Breast epithelium (tissue), 4 donors: Measurements from ENCODE around the gene ARHGEF3. TPM values are rescaled to one million over a fixed set of nuclear protein-coding genes. Genes with fewer than 3 reads are reported as not detected.

Source experiments
- DNase-seq, 2 donors: peaks; one replicate each; pipeline ENCODE4 v3.0.0-alpha.2; 2019; ENCODE audit warnings: low spot score in 2 of 2
- H3K27ac ChIP-seq, 2 donors: fragments of 200-600 bp; sonication (generic) in 1 of 2; one replicate each; pipeline ENCODE4 v1.5.1; 2016 to 2019; ENCODE audit warnings: mild to moderate bottlenecking in 1 of 2
- H3K27me3 ChIP-seq, 2 donors: fragments of 200-600 bp; sonication (generic) in 1 of 2; one replicate each; pipeline versions ENCODE4 v1.5.1 to v1.6.0; 2017 to 2019; ENCODE audit warnings: control low read depth in 1 of 2, mild to moderate bottlenecking in 1 of 2
- H3K36me3 ChIP-seq: fragments of 200-600 bp; one replicate; pipeline ENCODE4 v1.5.1; 2019
- H3K4me1 ChIP-seq, 2 donors: fragments of 200-600 bp; sonication (generic); one replicate each; pipeline ENCODE4 v1.5.1; 2016 to 2019; ENCODE audit warnings: control low read depth in 1 of 2
- H3K4me3 ChIP-seq, 3 donors: fragments of 200-600 bp; sonication (generic); 1 replicate in 2 of 3; 2 replicates in 1 of 3; pipeline ENCODE4 v1.5.1; 2016 to 2019; ENCODE audit warnings: mild to moderate bottlenecking in 3 of 3, moderate library complexity in 2 of 3
- H3K9me3 ChIP-seq, 2 donors: fragments of 200-600 bp; sonication (generic) in 1 of 2; one replicate each; pipeline ENCODE4 v1.5.1; 2016 to 2019; ENCODE audit warnings: control low read depth in 1 of 2
- POLR2A ChIP-seq: fragments of 450-650 bp; IDR thresholded peaks from one replicate; pipeline ENCODE4 v1.6.1; 2016; ENCODE audit warnings: antibody characterized with exemption, mild to moderate bottlenecking, moderate library complexity
- POLR2AphosphoS5 ChIP-seq, 3 donors: sonication (generic); formaldehyde crosslinking; IDR thresholded peaks; one replicate each; pipeline ENCODE4 v1.6.1; 2017; ENCODE audit warnings: antibody characterized with exemption in 3 of 3
- intact Hi-C: fragments of 100-400 bp; cut with DNase I; formaldehyde crosslinking; loops from one replicate; pipeline ENCODE4 v1.15.1; 2023; ENCODE audit warnings: low total_unique reads
- total RNA-seq, 3 donors: library from RNA; depleted of rRNA; stranded (reverse); fragments of >200 nt; gene quantifications; one replicate each; pipeline ENCODE4 v1.1.0, GENCODE V29; 2016
- TF ChIP-seq, protein P1 (sequence below), 3 donors: fragments of 450-650 bp; IDR thresholded peaks; one replicate each; pipeline ENCODE4 v1.5.1; 2016 to 2017; ENCODE audit warnings: antibody characterized with exemption in 3 of 3, mild to moderate bottlenecking in 3 of 3, moderate library complexity in 3 of 3

Gene ARHGEF3
- total RNA-seq, 3 donors from 2014 or later, result 11.0 to 45.4 (median 25.2) TPM

DNA sequence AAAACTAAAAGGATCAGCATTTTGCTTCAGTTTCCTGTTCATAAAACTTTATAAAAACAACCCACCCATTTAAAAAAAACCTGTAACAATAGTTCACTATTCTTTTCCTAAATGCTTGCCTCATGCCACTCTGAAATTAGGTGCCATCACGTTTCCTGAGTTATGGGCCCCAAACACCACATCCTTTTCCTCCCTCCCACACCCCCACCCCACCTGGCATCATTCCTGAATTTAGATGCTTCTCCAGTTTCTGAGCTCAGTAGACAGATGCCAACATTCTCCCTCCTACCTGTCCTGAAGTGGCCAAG, 11.9 kb upstream of the ARHGEF3 start:
- TF ChIP-seq POLR2AphosphoS5 (IDR thresholded peaks at IDR 0.05) (no peak), POLR2A (no peak)
- Histone ChIP-seq H3K36me3 (no peaks in the 10 kb centered on the region), H3K4me1 (peaks cover 0 to 25% of the 10 kb centered on the region in 2 donors), H3K9me3 (no peaks in the 10 kb centered on the region), H3K4me3 (no peak overlapping the region), H3K27ac (peak overlapping the region; percentile 54 to 60), H3K27me3 (no peaks in the 10 kb centered on the region)
- intact Hi-C loops, result no loop called here
- no peak for DNase-seq

- H3K27ac ChIP-seq, result peak overlapping the region; percentile 54 to 60
- DNase-seq, result peak in 1 of 2 donors; percentile 45
Measured at GRCh38 chr3:56812754-56813652, 11.3 kb upstream of the ARHGEF3 start.

GRCh38 chr3:56811546-56812202, 9.9 kb upstream of the ARHGEF3 start:
- intact Hi-C loops, result no loop called here

More at GRCh38 chr3:56812754-56813652, 11.3 kb upstream of the ARHGEF3 start:
- TF ChIP-seq POLR2A (no peak), POLR2AphosphoS5 (IDR thresholded peaks at IDR 0.05) (no peak)
- TF ChIP-seq, protein P1, sequence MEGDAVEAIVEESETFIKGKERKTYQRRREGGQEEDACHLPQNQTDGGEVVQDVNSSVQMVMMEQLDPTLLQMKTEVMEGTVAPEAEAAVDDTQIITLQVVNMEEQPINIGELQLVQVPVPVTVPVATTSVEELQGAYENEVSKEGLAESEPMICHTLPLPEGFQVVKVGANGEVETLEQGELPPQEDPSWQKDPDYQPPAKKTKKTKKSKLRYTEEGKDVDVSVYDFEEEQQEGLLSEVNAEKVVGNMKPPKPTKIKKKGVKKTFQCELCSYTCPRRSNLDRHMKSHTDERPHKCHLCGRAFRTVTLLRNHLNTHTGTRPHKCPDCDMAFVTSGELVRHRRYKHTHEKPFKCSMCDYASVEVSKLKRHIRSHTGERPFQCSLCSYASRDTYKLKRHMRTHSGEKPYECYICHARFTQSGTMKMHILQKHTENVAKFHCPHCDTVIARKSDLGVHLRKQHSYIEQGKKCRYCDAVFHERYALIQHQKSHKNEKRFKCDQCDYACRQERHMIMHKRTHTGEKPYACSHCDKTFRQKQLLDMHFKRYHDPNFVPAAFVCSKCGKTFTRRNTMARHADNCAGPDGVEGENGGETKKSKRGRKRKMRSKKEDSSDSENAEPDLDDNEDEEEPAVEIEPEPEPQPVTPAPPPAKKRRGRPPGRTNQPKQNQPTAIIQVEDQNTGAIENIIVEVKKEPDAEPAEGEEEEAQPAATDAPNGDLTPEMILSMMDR (IDR thresholded peaks at IDR 0.05), result no peak
- Histone ChIP-seq H3K36me3 (no peaks in the 10 kb centered on the region), H3K4me1 (peaks cover 0 to 25% of the 10 kb centered on the region in 2 donors), H3K9me3 (no peaks in the 10 kb centered on the region), H3K4me3 (no peak overlapping the region), H3K27me3 (no peaks in the 10 kb centered on the region)
- intact Hi-C loops, result no loop called here

GRCh38 chr3:56810577-56811545, 9.1 kb upstream of the ARHGEF3 start:
- Histone ChIP-seq H3K27ac (peak overlapping the region; percentile 60 to 68), H3K4me1 (peaks cover 0 to 25% of the 10 kb centered on the region in 2 donors), H3K4me3 (no peak overlapping the region), H3K27me3 (no peaks in the 10 kb centered on the region), H3K9me3 (no peaks in the 10 kb centered on the region), H3K36me3 (no peaks in the 10 kb centered on the region)
- DNase-seq, result peak in 1 of 2 donors; percentile 43
- TF ChIP-seq, protein P1 (IDR thresholded peaks at IDR 0.05), result no peak
- TF ChIP-seq POLR2A (no peak), POLR2AphosphoS5 (IDR thresholded peaks at IDR 0.05) (no peak)
- intact Hi-C loops, result no loop called here

More at GRCh38 chr3:56811546-56812202, 9.9 kb upstream of the ARHGEF3 start:
- Histone ChIP-seq H3K27ac (peak overlapping the region; percentile 60 to 68), H3K9me3 (no peaks in the 10 kb centered on the region), H3K36me3 (no peaks in the 10 kb centered on the region), H3K4me3 (no peak overlapping the region), H3K27me3 (no peaks in the 10 kb centered on the region), H3K4me1 (peaks cover 0 to 25% of the 10 kb centered on the region in 2 donors)
- no peak for DNase-seq
- no peak for TF ChIP-seq POLR2A
- no peak for TF ChIP-seq POLR2AphosphoS5 (IDR thresholded peaks at IDR 0.05)
- TF ChIP-seq, protein P1 (IDR thresholded peaks at IDR 0.05), result no peak

DNA sequence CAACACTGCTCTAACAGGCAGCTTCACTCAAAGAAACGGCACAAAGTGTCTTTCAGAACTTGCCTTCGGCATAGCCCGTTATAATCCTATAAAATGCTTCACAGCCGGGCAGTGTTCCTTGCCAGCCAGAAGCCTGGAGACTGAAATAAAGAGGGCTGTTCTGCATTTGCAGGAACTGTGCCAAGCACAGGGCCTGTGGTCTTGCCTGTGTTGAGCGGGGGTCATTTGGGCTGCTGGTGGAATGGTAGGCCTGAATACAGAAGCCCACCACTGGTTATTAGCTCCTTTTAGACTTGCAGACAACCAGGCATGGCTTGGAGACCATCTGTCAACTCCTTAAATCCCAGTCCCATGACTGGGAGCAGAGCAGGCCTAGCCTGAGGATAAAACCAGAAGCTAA, 4.7 kb upstream of the ARHGEF3 start:
- no peaks in the 10 kb centered on the region for H3K9me3 ChIP-seq
- H3K27ac ChIP-seq, result no peak overlapping the region
- no peaks in the 10 kb centered on the region for H3K27me3 ChIP-seq
- intact Hi-C loops, result no loop called here
- H3K4me1 ChIP-seq, result peaks cover 0 to 8% of the 10 kb centered on the region in 2 donors
- no peak overlapping the region for H3K4me3 ChIP-seq
- no peaks in the 10 kb centered on the region for H3K36me3 ChIP-seq
- no peak for DNase-seq
- no peak for TF ChIP-seq POLR2A
- no peak for TF ChIP-seq POLR2AphosphoS5 (IDR thresholded peaks at IDR 0.05)
- TF ChIP-seq, protein P1 (IDR thresholded peaks at IDR 0.05), result no peak
